NCI-H774 (cell line): ENCODE results near the gene SDHB.

ENCODE experiments used
- DNase-seq: peaks from one replicate; lab custom pipeline; 2025; lab: John Stamatoyannopoulos, UW

Gene SDHB

GRCh38 chr1:17045634-17046333 is 8.0 kb downstream of the SDHB start:
- no peak for DNase-seq

- DNase-seq: no peak
Observed at GRCh38 chr1:17045150-17045549, 8.7 kb downstream of the SDHB start.

GRCh38 chr1:17043676-17044075 is 10.2 kb downstream of the SDHB start:
- DNase-seq: no peak

GRCh38 chr1:17040135-17040534 is 13.7 kb downstream of the SDHB start:
- no peak for DNase-seq

GRCh38 chr1:17039522-17039921 is 14.3 kb downstream of the SDHB start:
- DNase-seq: no peak

GRCh38 chr1:17033481-17033880 is 20.4 kb downstream of the SDHB start:
- DNase-seq: no peak

- no peak for DNase-seq
Observed at GRCh38 chr1:17032741-17033140, 21.1 kb downstream of the SDHB start.

- DNase-seq: no peak
Observed at GRCh38 chr1:17031436-17031835, 22.4 kb downstream of the SDHB start.

GRCh38 chr1:17030206-17030605 is 23.6 kb downstream of the SDHB start:
- no peak for DNase-seq

- DNase-seq: no peak
Observed at GRCh38 chr1:17028662-17029188, 25.1 kb downstream of the SDHB start.

- DNase-seq: no peak
Observed at GRCh38 chr1:17027900-17028299, 25.9 kb downstream of the SDHB start.

GRCh38 chr1:17027403-17027802 is 26.4 kb downstream of the SDHB start:
- no peak for DNase-seq

GRCh38 chr1:17024721-17025120 is 29.1 kb downstream of the SDHB start:
- no peak for DNase-seq

- no peak for DNase-seq
Observed at GRCh38 chr1:17023573-17023972, 30.3 kb downstream of the SDHB start.

GRCh38 chr1:17023102-17023501 is 30.7 kb downstream of the SDHB start:
- no peak for DNase-seq

GRCh38 chr1:17021896-17022295 is 31.9 kb downstream of the SDHB start:
- DNase-seq: no peak

GRCh38 chr1:17020502-17020901 is 33.3 kb downstream of the SDHB start:
- DNase-seq: no peak

- no peak for DNase-seq
Observed at GRCh38 chr1:17018849-17019248, 35.0 kb downstream of the SDHB start.

GRCh38 chr1:17017435-17017834 is 36.4 kb downstream of the SDHB start:
- no peak for DNase-seq

GRCh38 chr1:17016317-17016661 is 37.5 kb downstream of the SDHB start:
- no peak for DNase-seq

- DNase-seq: no peak
Observed at GRCh38 chr1:17014671-17015567, 38.9 kb downstream of the SDHB start.

- DNase-seq: no peak
Observed at GRCh38 chr1:17013491-17014320, 40.1 kb downstream of the SDHB start.
